Activated T-helper 9 cell treated with anti-CD3 and anti-CD28 coated beads, Interleukin-2, amount 50 U/mL, for 16 hours (primary cell): ENCODE measurements around the gene CEP85.

Source experiments
- DNase-seq: peaks from one replicate; pipeline ENCODE4 v3.0.0-alpha.2; 2020; ENCODE audit warnings: low read depth

CEP85 gene

GRCh38 chr1:26278724-26279455, 44.9 kb downstream of the CEP85 start:
- DNase-seq, result no peak

DNA sequence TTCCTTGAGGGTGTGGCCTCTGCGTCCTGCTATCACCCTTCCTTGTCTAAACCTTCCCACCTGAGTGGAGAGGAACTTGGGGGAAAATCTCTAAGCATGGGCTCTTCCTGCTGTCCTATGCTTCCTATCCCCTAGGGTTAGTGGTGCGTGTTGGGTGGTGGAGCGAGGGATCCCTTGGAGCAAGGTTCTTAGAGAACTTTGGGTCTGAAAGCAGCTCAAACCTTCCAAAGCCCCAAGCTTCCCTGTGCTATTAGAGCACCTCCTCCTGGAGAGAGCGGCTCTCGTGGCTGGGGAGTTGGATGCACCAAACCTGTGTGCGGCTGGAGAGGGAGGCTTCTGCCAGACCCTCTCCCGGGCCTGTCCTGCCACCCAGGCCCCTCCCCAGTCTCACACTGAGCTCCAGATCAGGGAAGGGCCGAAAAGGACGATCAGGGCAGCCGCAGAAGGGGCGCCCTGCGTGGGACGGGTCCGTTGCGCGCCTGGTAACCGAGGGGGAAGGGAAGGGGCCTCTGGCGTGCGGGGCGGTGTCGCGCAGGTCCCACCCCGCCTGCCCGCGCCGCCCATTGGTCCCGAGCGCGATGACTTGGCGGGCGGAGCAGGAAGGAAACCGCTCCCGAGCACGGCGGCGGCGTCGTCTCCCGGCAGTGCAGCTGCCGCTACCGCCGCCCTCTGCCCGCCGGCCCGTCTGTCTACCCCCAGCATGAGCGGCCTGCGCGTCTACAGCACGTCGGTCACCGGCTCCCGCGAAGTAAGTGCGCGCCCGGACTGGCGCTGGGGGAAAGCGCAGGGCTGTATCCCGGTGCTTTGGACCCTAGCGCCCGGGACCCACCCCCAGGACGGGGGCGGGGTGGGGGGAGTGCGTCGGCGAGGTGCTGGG, 45.7 kb downstream of the CEP85 start, which contains the start of gene SH3BGRL3:
TSS of gene SH3BGRL3 (plus strand) at position 631 of the 877 bp plus-strand sequence. CDS start at position 701, 70 bp downstream.
- DNase-seq, result peak; percentile 78

DNA sequence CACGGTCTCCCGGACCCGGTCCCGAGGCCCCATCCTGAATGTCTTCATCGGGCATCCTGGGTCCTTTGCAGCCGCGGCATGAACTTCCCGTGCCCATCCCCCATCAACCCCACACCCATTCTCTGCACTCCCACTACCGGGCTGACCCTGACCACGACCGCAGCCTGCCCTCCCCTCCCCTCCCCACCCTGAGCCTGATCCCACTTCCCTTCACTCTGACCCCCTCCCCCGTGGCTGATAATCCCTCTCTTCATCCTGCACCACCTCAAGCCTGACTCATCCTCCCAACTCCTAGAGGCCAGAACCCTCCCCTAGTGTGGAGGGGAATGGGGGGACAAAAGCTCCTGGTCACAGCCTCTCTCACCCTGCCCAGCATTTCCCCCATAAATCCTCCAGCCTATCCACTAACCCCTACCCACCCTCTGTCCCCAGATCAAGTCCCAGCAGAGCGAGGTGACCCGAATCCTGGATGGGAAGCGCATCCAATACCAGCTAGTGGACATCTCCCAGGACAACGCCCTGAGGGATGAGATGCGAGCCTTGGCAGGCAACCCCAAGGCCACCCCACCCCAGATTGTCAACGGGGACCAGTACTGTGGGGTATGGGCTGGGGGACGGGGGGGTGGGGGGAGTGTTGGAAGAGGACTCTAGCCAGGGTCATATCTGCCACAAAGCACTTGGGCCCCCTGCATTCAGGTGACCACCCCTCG, 46.5 kb downstream of the CEP85 start:
- no peak for DNase-seq

DNA sequence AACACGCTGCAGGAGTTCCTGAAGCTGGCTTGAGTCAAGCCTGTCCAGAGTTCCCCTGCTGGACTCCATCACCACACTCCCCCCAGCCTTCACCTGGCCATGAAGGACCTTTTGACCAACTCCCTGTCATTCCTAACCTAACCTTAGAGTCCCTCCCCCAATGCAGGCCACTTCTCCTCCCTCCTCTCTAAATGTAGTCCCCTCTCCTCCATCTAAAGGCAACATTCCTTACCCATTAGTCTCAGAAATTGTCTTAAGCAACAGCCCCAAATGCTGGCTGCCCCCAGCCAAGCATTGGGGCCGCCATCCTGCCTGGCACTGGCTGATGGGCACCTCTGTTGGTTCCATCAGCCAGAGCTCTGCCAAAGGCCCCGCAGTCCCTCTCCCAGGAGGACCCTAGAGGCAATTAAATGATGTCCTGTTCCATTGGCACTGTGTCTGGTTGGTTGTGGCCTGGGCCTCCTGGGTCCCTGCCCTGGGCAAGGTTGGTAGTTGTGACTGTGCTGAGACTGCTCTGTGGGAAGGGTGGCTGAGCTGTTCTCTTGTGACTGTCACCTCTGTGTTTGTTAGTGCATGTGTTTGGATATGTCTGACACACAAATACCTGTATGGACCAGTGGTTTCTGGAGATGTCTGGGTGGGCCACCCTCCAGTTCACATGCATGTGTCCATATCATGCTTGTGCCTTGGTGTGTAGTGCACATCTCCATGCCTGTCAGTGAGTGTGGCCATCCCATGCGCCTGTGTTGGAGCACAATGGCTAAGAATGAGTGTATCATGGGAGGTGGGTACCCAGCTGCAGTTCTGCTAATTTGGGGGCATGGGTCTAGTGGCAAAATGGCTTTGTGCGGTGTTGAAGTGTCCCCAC, 47.3 kb downstream of the CEP85 start:
- no peak for DNase-seq

DNA sequence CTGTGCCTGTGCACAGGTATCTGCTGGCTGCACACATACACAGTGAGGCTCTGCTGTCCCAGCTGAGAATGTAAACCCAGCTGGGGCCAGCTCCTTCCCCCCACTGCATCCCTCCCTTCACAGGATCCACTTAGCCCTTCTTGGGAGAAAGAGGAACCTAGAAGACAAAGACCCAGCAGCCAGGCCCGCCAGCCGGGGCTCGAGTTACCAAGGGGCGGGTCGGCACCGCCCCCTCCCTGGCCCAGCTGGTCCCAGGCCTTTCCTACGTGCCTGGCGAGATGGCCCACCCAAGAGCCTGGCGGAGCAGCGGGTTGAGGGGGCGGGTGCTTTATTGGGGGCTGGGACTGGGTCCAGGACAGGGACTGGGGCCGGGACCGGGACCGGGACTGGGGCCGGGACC, 48.0 kb downstream of the CEP85 start:
- DNase-seq, result no peak

- no peak for DNase-seq
Measured at GRCh38 chr1:26282401-26282918, 48.5 kb downstream of the CEP85 start.

GRCh38 chr1:26283279-26283853, 49.4 kb downstream of the CEP85 start:
- no peak for DNase-seq

GRCh38 chr1:26283871-26284596, 50.0 kb downstream of the CEP85 start:
- no peak for DNase-seq

- DNase-seq, result peak; percentile 95
Measured at GRCh38 chr1:26284597-26285347, 50.8 kb downstream of the CEP85 start.

GRCh38 chr1:26285366-26286063, 51.5 kb downstream of the CEP85 start:
- DNase-seq, result no peak

GRCh38 chr1:26286064-26286416, 52.0 kb downstream of the CEP85 start:
- DNase-seq, result no peak

- no peak for DNase-seq
Measured at GRCh38 chr1:26287033-26287711, 53.2 kb downstream of the CEP85 start.

DNA sequence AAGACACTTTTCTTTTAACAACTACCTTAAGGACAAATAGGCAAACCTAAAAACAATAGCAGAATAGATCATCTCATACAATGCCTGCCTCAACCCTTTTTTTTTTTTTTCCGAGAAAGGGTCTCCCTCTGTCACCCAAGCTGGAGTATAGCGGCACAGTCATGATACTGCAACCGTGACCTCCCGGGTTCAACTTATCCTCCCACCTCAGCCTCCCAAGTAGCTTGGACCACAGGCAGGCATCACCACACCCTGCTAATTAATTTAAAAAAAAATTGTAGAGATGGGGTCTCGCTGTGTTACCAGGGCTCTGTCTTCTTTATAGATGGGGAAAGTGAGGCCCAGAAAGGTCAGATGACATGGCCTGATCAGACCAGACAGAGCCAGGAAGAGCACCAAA, 53.8 kb downstream of the CEP85 start:
- DNase-seq, result no peak

DNA sequence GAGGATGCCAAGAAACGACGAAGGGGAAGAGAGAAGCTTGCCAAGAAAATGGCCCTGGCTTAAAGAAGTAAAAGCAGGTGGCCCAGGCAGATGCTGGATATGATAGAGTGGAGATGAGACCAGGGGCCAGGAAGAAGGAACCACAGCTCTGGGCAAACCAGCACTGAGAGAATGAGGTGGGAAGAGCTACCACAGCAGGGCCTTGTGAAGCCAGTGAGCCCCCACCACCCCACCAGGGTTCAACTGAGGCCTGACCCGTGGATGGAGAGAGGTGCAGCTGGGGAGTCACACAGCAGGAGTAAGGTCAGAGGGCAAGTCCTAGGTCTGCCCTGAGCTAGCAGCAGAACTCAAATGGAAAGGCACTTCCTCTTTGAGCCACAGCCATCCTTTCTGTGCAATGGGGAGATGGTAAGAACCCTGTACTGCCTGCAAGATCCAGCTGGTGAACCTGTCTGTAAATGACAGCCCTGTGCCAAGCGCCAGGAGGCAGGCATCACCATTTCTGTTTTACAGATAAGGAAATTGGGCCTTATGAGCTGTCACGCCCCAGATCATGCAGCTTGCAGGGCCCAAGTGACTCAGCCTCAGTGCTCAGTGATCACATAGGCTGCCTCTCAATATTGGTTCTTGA, 54.4 kb downstream of the CEP85 start:
- DNase-seq, result peak; percentile 51

DNA sequence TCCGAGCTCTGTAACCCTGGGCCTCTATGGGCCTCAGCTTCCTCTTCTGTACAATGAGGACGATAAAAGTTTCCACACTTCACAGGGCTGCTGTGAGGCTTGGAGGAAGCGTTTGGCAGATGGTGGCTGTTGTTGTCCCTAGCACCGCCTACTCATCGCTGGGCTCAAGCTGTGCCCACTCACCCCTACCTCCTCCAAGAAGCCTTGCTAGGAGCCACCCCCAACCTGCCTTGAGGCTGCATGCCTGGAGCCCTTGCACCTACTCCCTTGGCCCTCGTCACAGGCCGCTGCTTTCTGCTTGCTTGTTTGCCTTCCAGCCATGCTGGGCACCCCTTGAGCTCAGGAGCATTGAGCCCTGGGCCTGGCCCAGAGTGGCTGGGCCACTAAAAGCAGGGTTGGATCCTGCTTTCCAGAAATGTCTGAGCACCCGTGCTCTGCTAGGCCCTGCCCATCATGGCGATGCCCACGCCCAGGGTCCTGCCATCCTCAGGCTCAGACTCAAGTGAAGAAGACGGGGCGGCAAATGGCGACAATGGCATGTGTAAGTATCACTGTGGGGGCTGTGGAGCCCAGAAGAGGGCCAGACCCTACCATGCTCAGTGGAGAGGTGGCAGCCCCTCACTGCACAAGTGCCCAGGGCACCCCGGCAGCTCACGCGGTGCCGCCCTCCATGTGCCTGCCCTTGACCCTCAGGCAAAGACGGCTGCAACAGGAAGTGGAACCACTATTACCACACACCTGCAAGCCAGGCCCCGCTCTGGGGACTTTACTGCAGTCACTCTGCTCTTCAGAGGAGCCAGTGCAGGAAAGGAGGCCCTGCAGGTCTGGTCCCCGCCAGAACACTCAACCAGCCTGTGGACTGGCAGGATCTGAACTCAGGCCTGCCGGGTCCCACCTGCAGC, 55.4 kb downstream of the CEP85 start:
- no peak for DNase-seq

- no peak for DNase-seq
Measured at GRCh38 chr1:26290122-26290881, 56.3 kb downstream of the CEP85 start.
